Tibial nerve (tissue), 4 donors: Measurements from ENCODE around the gene CA10.

ENCODE experiments used
- EP300 ChIP-seq, 2 donors: sonication (generic); formaldehyde crosslinking; IDR thresholded peaks; one replicate each; pipeline ENCODE4 v1.6.1; 2017; ENCODE audit warnings: antibody characterized with exemption in 2 of 2, mild to moderate bottlenecking in 1 of 2
- POLR2A ChIP-seq, 2 donors: fragments of 450-650 bp; IDR thresholded peaks; one replicate each; pipeline ENCODE4 v1.6.1; 2017; ENCODE audit warnings: antibody characterized with exemption in 2 of 2, mild to moderate bottlenecking in 2 of 2, moderate library complexity in 2 of 2
- TF ChIP-seq, protein P1 (sequence below), 5 experiments: fragments of 200-600 bp in 3 of 5; fragments of 450-650 bp in 2 of 5; sonication (generic) in 3 of 5; IDR thresholded peaks; one replicate each; pipeline ENCODE4 v1.5.1; 2016 to 2019; ENCODE audit warnings: antibody characterized with exemption in 5 of 5, mild to moderate bottlenecking in 3 of 5, moderate library complexity in 2 of 5

DNA sequence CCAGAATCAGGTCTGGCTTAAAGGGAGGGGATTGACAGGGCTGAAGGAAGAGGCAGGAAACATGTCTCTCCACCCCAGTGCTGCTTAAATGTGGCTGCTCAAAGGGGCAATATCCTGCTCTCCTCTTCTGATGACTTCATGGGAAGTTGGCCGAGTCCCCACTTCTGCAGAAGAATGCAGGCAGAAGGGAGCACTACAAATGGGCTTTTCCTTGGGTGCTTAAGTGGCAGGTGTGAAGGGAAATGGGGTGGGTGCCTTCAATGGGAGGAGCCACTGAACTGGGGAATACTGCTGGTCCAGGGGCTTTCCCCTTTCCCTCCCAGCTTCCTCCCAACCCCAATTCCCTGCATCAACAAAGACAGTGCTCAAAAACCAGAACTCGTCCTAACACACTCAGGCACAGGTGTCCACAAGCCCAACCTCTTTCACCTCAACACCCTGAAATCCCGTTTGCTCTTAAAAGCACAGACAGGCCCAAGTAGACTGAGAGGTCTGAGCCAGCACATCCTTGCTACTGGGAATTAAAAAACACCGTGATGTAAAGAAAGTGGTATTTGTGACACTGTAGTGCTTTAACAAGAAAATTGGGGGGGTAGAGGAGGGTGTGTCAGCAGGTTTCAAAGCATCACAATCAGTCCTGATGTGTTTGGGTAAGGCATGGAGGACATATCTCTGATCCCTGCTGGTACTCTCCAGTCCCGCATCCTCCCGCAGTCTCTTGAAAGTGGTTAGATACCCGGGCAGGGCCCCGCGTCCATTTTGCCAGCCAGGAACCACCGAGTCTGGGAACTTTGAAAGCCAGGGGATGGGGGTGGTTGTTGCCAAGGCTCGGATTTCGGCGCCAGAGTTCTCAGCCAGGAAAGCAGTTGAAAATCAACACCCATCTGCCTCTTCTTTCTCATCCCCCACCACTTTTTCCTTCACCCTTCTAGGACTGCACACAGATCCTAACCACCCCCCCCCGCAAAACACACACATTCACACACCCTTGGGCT, 1.6 kb downstream of the CA10 start:
- TF ChIP-seq, protein P1, sequence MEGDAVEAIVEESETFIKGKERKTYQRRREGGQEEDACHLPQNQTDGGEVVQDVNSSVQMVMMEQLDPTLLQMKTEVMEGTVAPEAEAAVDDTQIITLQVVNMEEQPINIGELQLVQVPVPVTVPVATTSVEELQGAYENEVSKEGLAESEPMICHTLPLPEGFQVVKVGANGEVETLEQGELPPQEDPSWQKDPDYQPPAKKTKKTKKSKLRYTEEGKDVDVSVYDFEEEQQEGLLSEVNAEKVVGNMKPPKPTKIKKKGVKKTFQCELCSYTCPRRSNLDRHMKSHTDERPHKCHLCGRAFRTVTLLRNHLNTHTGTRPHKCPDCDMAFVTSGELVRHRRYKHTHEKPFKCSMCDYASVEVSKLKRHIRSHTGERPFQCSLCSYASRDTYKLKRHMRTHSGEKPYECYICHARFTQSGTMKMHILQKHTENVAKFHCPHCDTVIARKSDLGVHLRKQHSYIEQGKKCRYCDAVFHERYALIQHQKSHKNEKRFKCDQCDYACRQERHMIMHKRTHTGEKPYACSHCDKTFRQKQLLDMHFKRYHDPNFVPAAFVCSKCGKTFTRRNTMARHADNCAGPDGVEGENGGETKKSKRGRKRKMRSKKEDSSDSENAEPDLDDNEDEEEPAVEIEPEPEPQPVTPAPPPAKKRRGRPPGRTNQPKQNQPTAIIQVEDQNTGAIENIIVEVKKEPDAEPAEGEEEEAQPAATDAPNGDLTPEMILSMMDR (IDR thresholded peaks at IDR 0.05) = no peak
- TF ChIP-seq EP300 (IDR thresholded peaks at IDR 0.05) (no peak), POLR2A (IDR thresholded peaks at IDR 0.05) (no peak)
